HFF-Myc (cell line): ENCODE results near the gene CBX2.

ENCODE experiments used
- DNase-seq: peaks from one replicate; pipeline ENCODE4 v3.0.0-alpha.2; 2011; ENCODE audit warnings: low read depth; ENCODE audit errors: extremely low read depth
- H3K4me3 ChIP-seq: replicated peaks from 2 replicates; pipeline ENCODE4 v1.5.1; 2011; ENCODE audit warnings: low read depth, mild to moderate bottlenecking, control low read depth, low read length
- TF ChIP-seq, protein P1 (sequence below): IDR thresholded peaks from 2 replicates; pipeline ENCODE4 v1.5.1; 2012; ENCODE audit warnings: mild to moderate bottlenecking, low read depth, low read length, control low read depth; ENCODE audit errors: missing control alignments

CBX2 gene

DNA sequence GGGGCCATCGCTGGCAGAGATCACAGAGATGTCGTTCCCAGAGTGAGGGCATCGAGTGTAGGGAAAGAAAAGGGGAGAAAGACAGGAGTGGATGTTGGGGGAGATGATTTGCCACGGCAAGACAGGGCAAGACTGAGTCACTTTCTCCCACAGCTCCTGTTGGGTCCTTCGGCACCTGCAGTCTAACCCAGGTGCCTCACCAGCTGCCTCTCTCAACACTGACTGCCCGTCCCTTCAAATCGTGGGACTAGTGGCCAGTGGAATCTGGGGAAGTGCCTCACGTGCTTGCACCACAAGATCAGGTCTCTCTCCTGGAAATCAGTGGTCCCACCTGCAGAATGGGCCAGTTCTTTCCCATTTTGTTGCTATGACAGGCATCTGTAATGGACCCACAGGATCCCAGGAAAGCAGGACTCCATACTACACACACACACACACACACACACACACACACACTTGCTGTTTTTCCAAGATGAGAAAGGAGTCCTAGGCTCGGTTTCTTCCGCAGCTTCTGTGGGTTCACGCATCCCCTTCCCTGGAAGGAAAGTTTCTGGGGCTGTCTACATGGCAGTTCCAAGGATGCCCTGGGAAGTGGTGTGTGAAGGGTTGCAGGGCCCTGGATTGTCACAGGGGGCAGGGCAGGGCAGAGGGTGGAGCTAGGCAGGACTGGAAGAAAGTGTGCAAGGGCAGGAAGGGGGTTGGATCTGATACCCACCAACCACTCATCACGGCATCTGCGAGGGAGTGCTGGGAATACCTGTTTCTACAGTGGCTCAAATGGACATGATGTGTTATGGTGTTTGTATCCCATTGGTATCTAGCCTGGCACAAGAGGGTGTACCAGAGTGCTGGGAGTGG, 29.1 kb downstream of the CBX2 start:
- TF ChIP-seq, protein P1, sequence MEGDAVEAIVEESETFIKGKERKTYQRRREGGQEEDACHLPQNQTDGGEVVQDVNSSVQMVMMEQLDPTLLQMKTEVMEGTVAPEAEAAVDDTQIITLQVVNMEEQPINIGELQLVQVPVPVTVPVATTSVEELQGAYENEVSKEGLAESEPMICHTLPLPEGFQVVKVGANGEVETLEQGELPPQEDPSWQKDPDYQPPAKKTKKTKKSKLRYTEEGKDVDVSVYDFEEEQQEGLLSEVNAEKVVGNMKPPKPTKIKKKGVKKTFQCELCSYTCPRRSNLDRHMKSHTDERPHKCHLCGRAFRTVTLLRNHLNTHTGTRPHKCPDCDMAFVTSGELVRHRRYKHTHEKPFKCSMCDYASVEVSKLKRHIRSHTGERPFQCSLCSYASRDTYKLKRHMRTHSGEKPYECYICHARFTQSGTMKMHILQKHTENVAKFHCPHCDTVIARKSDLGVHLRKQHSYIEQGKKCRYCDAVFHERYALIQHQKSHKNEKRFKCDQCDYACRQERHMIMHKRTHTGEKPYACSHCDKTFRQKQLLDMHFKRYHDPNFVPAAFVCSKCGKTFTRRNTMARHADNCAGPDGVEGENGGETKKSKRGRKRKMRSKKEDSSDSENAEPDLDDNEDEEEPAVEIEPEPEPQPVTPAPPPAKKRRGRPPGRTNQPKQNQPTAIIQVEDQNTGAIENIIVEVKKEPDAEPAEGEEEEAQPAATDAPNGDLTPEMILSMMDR: no peak
- DNase-seq: no peak
- no peak overlapping the region for H3K4me3 ChIP-seq

DNA sequence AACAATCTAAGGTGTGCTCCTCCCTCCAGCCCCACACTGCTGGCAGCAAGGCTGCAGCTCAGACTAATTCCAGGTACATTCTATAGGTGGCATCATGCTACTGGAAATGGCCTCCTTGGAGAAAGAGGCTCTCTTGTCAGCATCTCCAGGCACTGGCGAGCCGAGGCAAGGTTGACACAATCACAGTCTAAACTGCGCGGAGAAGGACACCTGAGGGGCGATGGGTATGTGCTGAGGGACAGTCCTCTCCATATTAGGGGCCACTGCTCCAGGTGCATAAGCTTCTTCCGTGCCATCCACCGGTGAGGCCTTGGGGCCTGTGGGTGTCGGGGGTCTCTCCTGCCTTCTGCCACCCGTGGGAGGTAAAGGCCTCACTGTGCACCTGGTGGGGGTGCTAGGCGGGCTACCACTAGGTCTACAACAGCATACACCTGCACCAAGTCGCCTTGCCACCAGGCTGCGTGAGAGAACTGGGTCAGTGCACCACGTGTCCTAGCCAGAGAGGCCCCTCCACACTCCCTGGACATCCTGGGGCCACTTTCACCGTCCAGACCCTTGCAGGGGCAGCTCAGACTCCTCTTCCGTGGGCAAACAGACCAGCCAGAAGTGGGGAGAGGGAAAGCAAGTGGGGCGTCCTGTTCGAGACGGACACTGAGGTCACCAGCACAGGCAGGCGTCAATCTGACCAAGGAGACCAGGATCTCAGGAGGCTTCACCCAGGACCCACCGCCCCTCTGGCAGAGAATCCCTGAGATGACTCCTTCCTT, 31.0 kb downstream of the CBX2 start:
- TF ChIP-seq, protein P1: no peak
- no peak overlapping the region for H3K4me3 ChIP-seq
- DNase-seq: no peak

DNA sequence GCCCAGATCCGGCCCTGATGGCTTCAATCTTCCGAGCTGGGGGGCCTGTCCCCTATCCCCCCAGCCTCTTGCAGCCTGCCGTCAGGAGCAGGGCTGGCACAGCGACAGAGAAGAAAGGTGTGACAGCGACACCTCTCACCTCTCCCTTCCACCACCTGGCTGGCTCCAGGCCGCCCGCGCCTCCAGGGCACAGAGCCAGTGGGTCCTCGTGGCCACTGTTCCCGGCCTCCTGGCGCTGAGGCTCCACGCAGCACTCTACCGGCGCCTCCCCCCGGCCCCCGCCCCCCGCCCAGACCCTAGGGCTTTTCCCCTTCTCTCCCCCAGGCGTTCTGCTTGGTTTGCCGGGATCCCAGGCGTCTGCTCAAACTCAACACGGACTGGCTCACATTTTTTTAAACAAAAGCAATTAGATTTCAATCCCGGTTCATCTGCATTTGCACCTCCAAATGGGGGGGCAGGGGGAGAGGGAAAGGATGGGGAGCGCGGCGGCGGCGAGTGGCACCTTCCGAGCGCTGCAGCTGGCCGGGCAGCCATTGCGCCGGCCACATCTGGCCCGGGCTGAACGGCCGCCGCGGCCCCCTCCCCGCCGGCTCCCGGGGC, 31.7 kb downstream of the CBX2 start:
- TF ChIP-seq, protein P1: no peak
- no peak overlapping the region for H3K4me3 ChIP-seq
- no peak for DNase-seq

DNA sequence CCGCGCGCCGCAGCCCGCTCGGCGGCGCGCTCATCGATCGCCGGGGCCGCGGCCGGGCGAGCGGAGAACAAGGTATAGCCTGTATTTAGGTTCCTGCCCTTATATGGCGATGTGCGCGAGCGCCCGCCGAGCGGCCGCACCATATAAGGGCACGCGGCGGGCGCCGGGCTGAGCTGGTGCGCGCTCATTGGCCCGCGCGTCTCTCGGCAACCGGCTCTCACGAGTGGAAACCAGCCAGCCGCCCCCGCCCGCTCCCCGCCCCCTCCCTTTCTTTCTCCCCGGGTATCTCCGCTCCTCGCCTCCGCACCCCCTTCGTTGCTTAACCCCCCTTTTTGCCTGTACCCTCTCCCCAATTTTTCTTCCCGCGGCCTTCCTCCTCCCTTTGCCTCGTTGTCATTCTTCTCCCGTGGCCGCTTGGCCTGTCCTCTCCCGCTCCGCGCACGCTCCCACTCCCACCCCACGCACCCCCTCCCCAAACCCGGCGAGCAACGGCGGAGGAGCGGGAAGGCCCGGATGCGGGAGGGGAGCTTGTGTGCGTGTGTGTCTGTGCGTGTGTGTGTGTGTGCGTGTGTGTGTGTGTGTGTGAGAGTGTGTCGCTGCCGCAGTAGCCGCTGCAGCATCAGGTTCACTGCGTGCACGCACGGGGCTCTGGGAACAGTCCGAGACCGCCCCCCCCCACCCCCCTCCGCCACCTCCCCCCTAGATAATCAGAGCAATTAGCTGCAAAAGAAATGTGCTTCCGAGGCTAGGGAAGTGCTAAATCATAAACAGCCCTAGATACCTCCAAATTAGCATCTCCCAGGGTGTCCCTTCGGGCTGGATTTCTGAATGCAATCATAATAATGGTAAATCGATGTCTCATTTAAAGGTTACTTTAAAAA, 32.4 kb downstream of the CBX2 start:
- no peak for DNase-seq
- TF ChIP-seq, protein P1: no peak
- 0 out of 2 replicates have a peak overlapping the region, but pooled peaks have one; percentile 13 for H3K4me3 ChIP-seq

DNA sequence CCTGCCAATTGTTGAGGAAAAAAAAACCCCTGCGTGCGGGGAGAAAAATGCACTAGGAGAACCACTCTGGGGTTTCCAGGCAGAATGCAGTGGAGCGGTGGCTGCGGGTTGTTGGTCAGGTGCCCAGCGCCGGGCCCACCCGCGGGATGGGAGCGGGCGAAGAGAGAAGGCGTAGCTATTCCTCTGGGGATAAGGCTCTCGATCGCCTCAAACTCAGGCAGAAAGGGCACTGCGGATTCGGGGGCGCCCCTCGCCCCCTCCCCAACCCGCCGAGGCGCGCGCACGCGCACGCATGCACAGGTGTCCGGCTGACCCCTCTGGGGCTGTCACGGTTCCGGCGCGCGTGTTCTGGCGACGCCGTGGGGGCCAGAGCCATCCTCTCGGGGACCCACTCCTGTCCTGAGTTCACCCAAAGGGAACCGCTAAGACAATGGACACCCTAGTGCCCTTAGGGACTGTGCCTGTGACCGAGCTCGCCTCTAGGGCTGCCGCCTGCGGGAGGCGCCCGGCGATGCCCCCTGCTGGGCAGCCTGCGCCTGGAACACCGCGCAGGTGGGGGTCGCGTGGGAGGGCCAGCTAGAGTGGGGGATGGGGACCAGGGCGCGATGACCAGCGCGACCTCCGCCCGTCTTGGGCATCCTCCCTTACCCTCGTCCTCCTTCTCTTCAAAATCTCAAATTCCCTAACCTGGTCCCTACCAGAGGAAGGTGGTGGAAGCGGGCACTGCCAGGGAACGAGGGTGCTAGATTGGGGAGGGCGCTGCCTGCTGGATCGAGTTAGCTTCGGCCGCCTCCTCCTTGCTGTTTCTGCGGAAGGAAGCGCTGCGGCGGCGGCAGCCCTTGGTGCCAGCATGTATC, 33.3 kb downstream of the CBX2 start:
- DNase-seq: no peak

More for the DNA sequence above, 33.3 kb downstream of the CBX2 start:
- TF ChIP-seq, protein P1: peak; percentile 62
- no peak overlapping the region for H3K4me3 ChIP-seq
